Uterine smooth muscle cell (primary cell): Measurements from ENCODE around the gene RAB29. TPM values are rescaled to one million over a fixed set of nuclear protein-coding genes. Genes with fewer than 3 reads are reported as not detected.

Source experiments
- total RNA-seq: library from RNA; depleted of rRNA; stranded (reverse); fragments of >200 nt; gene quantifications from 2 replicates; pipeline ENCODE4 v1.2.3, GENCODE V29; 2014

RAB29 gene
- total RNA-seq, result 12.4 and 24.1 TPM in 2 replicates

GRCh38 chr1:205775015-205775716, at the start of gene RAB29:
TSS of gene RAB29 (minus strand) at chr1:205775482. CDS start at chr1:205774956, 526 bp downstream.

GRCh38 chr1:205812878-205813754, 37.8 kb upstream of the RAB29 start, which contains the start of gene SLC41A1:
TSS of gene SLC41A1 (minus strand) at chr1:205813198. CDS start at chr1:205810441, 2,757 bp downstream.

DNA sequence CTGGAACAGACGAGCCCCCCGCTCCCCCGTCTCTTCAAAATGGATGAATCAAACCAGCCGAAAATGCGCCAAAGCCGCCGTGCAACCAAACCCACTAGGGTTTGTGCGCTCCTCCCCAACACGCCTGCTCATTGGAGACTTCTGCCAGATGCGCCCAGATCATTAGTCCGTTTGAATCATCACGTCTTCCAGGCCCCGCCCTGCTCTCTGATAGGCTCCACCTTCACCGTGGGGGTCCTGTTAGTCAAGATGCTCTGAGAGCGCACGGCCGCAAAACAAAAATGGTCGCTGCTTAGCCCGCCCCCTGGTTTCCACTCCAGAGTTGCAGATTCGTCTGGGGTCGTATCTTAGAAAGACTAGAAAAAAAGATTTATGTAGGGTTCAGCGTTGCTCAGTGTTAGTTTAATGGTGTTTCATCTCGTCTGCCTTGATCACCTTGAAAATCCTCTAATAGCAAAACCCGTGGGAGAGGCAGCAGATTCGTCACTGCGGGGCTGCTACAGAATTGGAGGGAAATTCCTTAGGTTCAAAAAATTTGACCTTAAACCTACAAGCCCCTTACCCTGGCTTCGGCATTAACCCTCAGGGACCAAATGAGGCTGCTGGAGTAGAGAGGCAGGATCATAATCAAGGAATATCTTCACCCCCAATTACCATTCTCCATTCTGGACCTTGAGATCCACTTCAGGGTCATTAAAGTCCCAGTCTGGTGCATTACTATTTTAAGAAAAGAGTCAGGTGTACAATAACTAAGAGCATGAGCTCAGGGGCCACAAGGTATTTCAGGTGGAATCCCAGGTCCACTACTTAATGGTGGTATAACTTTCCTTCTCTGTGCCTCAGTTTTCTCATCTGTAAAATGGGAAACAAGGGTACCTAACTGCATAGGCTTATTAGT, 24.9 kb downstream of the RAB29 start, which contains the start of gene NUCKS1:
Gene NUCKS1, minus strand, starts transcription at position 45 of the 898 bp plus-strand sequence. CDS start 209 bp downstream, outside the sequence.

Other genes with a start within 250 kb of the RAB29 start
- gene ELK4, start 143.5 kb downstream of the RAB29 start, total RNA-seq, result 10.4 and 12.4 TPM in 2 replicates
- 1.9 and 2.0 TPM in 2 replicates for gene SLC45A3, start 95.0 kb downstream of the RAB29 start, total RNA-seq
- gene NUCKS1, start 25.3 kb downstream of the RAB29 start, total RNA-seq, result 110 and 144 TPM in 2 replicates
- 12.5 and 25.6 TPM in 2 replicates for gene SLC41A1, start 37.7 kb upstream of the RAB29 start, total RNA-seq
- not detected in 2 replicates for gene PM20D1, start 74.7 kb upstream of the RAB29 start, total RNA-seq
- gene SLC26A9, start 168.0 kb upstream of the RAB29 start, total RNA-seq, result not detected in 2 replicates
- gene RAB7B, start 227.9 kb upstream of the RAB29 start, total RNA-seq, result 4.6 and 6.3 TPM in 2 replicates
- not detected in 2 replicates for gene CTSE, start 248.4 kb upstream of the RAB29 start, total RNA-seq